ENCODE data around the gene CDC42BPB.

Gene CDC42BPB

DNA sequence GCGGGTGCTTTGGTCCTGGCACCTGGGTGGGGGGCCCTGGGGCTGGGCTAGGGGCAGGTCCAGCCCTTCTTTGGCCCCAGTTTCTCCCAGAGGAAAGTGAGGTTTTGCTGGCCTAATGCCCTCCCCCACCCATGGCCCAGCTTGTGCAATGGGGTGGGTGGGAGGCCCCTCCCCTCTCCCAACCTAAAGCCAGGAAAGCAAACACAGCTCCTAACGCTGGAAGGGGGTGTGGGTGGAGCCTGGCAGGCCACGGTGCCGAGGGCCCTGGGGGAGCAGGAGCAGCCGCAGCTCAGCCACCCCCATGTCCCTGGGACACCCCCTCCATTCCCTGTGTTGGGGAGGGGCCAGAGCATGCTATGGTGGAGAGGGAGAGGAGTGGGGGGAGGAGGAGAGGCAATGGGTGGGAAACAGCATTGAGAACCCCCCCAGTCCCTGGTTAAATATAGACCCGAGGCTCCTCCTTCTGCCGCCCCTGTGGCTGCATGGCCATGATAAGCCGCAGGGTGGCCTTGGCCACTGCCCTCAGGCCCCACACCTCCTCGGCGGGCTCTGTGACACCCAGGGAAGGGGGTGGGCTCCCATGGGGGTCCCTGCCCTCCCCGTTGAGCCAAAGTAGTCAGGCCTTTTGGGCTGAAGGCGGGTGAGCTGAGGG lies 41.9 kb upstream of the CDC42BPB start:
- Histone ChIP-seq H3K36me3 (replicated peaks) (no peaks in the 10 kb centered on the region), H3K27ac (no peak overlapping the region), H3K27me3 (replicated peaks) (peaks cover 36% of the 10 kb centered on the region), H3K4me3 (ENCODE audit: low read depth, low read length) (no peak overlapping the region)
- no peak for DNase-seq
- in situ Hi-C loops (cut with HindIII; ENCODE audit: low pct_ligation_motif_present, low sequenced_read_pairs): no loop called here
- TF ChIP-seq, protein P1, sequence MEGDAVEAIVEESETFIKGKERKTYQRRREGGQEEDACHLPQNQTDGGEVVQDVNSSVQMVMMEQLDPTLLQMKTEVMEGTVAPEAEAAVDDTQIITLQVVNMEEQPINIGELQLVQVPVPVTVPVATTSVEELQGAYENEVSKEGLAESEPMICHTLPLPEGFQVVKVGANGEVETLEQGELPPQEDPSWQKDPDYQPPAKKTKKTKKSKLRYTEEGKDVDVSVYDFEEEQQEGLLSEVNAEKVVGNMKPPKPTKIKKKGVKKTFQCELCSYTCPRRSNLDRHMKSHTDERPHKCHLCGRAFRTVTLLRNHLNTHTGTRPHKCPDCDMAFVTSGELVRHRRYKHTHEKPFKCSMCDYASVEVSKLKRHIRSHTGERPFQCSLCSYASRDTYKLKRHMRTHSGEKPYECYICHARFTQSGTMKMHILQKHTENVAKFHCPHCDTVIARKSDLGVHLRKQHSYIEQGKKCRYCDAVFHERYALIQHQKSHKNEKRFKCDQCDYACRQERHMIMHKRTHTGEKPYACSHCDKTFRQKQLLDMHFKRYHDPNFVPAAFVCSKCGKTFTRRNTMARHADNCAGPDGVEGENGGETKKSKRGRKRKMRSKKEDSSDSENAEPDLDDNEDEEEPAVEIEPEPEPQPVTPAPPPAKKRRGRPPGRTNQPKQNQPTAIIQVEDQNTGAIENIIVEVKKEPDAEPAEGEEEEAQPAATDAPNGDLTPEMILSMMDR (IDR thresholded peaks at IDR 0.05; ENCODE audit: low read depth, low read length, missing control alignments): no peak

DNA sequence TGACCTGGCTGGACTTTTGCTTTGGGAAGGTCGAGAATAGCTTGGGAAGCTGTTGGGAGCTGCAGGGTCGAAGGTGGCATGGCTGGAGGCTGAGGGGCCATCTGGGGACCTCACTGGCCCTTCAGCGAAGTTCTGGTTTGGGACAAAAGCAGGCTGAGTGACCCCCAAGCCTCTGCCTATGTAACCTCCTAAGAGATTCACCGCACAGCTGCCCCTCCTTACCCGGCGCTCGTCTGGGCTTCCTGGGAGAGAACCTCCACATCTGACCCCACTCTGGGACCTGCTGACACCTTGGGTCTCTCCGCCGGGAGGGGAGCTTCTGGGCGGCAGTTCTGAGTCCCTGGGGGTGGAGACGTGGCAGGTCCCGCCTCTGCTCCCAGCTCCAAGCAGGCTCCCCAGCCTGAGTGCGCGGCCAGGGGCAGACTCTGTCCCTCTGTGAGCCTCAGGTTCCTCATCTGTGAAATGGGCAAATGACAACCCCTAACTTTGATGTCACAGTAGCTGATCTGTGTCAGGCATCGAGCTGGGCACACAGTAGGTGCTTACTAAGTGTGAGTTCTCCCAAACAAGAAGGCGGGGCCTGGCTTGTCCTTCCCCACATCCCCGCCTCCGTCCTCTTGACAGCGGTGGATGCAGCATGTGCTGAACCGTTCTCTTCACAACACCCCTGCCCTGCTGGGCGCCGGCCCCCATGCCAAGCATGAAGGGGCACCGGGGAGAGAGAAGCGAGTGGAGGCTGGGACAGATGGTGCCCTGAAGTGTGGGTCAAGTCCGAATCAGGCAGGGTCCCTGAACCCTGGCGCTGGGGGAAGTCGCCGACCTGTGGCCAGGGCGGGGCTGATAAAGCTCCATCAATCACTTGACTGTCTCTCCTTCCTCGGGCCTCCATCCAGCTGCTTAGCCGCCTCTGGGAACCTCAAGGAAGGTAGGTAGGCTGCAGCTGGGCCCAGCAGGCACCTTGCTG lies 40.9 kb upstream of the CDC42BPB start:
- no peak for DNase-seq
- Histone ChIP-seq H3K36me3 (replicated peaks) (no peaks in the 10 kb centered on the region), H3K4me3 (ENCODE audit: low read depth, low read length) (no peak overlapping the region), H3K27ac (no peak overlapping the region), H3K27me3 (replicated peaks) (peaks cover 27% of the 10 kb centered on the region)
- TF ChIP-seq, protein P1 (IDR thresholded peaks at IDR 0.05; ENCODE audit: low read depth, low read length, missing control alignments): no peak
- in situ Hi-C loops (cut with HindIII; ENCODE audit: low pct_ligation_motif_present, low sequenced_read_pairs): no loop called here

DNA sequence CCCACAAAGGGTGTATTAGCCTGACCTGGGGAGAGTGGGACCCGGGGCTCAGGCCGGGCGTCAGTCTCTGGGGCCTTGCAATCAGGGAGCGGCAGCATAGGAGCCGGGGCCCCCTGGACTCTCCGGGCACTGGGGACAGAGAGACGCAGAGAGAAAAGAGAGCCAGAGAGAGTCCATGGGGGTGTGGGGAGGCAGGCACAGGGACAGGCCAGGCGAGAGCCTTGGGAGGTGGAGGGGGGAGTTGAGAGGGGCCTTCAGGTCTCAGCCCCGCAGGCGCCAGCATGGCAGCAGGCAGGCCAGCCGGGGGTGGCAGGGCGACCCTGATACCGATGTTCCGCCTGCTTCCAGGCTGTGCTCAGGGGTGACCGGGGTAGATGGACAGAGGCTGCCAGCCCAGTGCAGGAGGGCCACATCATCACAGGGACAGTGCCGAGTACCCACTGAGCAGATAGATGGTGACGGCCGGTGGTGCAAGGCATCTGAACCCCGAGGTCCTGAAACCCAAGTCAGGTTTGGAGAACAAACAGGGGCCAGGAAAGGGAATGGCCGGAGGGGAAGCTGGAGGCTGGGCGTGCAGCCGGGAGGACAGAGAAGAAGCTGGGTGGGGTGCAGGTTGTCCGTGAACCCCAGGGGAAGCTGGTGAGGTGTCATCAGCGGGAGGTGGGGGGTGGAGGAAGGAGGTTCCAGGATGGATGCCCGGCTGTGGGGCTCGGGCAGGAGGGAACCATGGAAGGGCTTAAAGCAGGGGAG lies 40.1 kb upstream of the CDC42BPB start:
- TF ChIP-seq, protein P1 (IDR thresholded peaks at IDR 0.05; ENCODE audit: low read depth, low read length, missing control alignments): no peak
- Histone ChIP-seq H3K4me3 (ENCODE audit: low read depth, low read length) (no peak overlapping the region), H3K27me3 (replicated peaks) (peaks cover 20% of the 10 kb centered on the region), H3K36me3 (replicated peaks) (no peaks in the 10 kb centered on the region), H3K27ac (no peak overlapping the region)
- no peak for DNase-seq
- in situ Hi-C loops (cut with HindIII; ENCODE audit: low pct_ligation_motif_present, low sequenced_read_pairs): no loop called here

DNA sequence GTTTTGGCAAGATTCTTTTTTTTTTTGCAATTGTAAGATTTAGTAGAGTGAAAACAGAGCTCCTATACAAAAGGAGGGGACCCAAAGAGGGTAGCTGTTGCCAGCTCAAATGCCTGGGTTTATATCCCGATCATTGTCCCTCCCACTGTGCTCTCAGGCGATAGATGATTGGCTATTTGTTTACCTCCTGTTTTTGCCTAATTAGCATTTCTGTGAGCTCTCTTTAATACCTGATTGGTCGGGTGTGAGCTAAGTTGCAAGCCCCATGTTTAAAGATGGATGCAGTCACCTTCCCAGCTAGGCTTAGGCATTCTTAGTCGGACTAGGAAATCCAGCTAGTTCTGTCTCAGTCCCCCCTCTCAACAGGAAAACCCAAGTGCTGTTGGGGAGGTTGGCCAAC lies 39.0 kb upstream of the CDC42BPB start:
- no peak overlapping the region for H3K27ac ChIP-seq
- H3K27me3 ChIP-seq (replicated peaks): peaks cover 10% of the 10 kb centered on the region
- in situ Hi-C loops (cut with HindIII; ENCODE audit: low pct_ligation_motif_present, low sequenced_read_pairs): no loop called here
- no peaks in the 10 kb centered on the region for H3K36me3 ChIP-seq (replicated peaks)
- TF ChIP-seq, protein P1 (IDR thresholded peaks at IDR 0.05; ENCODE audit: low read depth, low read length, missing control alignments): no peak
- DNase-seq: no peak
- no peak overlapping the region for H3K4me3 ChIP-seq (ENCODE audit: low read depth, low read length)

DNA sequence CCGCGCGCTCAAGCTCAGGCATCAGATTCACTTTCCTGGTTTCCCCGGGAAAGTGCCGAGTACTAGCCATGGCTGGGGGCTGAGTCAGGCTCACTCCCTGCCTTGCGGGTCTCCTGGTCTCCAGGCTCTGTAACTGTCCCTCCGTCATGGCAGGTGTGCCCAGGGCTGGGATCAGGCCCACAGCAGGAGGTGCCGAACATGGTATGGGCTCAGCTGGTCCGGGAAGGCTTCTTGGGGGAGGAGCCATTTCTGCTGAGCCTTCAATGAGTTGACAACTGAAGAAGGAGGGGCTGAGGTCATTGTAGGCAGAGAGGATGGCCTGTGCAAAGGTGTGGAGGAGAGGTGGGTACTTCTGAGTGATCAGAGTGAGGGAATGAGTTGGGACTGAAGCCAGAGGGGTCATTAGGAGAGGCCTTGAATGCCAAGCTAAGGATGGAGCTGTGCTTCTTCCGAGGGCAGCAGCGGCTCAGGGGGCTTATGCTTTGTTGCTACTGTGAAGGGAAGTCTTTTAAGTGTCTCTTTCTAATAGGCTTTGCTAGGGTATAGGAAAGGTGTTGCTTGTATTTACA lies 37.9 kb upstream of the CDC42BPB start:
- peaks cover 7% of the 10 kb centered on the region for H3K27me3 ChIP-seq (replicated peaks)
- H3K27ac ChIP-seq: no peak overlapping the region
- no peaks in the 10 kb centered on the region for H3K36me3 ChIP-seq (replicated peaks)
- in situ Hi-C loops (cut with HindIII; ENCODE audit: low pct_ligation_motif_present, low sequenced_read_pairs): no loop called here
- DNase-seq: no peak
- TF ChIP-seq, protein P1 (IDR thresholded peaks at IDR 0.05; ENCODE audit: low read depth, low read length, missing control alignments): no peak
- H3K4me3 ChIP-seq (ENCODE audit: low read depth, low read length): no peak overlapping the region
